ENCODE results near the gene APOL1. TPM values are rescaled to one million over a fixed set of nuclear protein-coding genes. Genes with fewer than 3 reads are reported as not detected.
"Not testable (repeated sequence)": the region's sequence is repeated elsewhere in the genome, so short reads cannot be mapped to it uniquely, and the experiment has no call there.

Gene APOL1
- total RNA-seq, 1 donor = 38.7 TPM

DNA sequence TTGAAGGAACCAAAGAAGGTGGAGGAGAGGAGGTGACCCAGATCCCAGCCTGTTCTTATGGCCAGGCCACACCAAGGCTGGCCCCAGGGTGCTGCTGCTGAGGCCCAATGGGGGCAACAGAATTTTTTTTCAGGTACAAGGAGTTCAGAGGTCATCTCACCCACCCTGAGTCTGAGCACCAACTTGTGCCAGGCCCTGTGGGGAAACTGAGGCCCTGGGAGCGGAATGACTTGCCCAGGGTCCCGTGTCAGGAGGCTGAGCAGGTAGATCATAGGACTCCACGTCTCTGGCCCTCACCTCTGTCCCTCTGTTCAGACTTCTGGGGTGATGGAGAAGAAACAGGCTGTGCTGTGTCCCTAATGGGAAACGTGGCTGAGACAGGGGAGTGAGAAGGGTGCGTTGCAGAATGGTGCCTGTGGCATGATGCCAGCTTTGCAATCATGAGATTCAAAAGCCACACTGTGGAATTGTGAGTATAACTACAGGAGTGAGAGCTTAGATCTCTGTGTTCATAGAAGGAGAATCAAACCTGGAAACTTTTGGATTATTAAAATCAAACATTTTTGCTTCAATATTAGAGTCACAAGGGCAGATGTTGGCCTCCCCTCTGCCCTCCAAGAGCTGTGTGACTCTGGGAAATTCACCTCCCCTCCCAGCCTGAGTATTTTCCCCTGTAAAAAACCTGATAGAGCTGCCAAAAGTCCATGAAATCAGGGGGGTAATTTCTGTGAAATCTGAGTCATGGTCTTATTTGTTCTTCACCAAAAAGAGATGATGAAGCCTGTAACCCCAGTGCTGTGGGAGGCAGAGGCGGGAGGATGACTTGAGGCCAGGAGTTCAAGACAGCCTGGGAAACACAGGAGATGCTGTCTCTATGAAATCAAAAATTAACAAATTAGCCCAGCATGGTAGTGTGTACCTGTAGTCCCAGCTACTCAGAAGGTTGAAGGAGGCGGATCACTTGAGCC lies 874 bp downstream of the APOL1 start:
- Histone ChIP-seq H4K20me1 (ENCODE audit: insufficient read depth, low read length) (no peaks in the 10 kb centered on the region), H3K4me2 (ENCODE audit: insufficient read depth, low read length) (peak overlapping the region; percentile 89), H3K27ac (ENCODE audit: low read depth, low read length) (no peak overlapping the region), H3K27me3 (ENCODE audit: insufficient read depth, low read length) (no peaks in the 10 kb centered on the region), H3K79me2 (ENCODE audit: insufficient read depth, low read length) (no peaks in the 10 kb centered on the region), H2AFZ (ENCODE audit: low read length) (peak overlapping the region; percentile 84), H3K4me1 (ENCODE audit: insufficient read depth, low read length) (peaks cover 19% of the 10 kb centered on the region), H3K4me3 (ENCODE audit: insufficient read depth, low read length) (peak overlapping the region; percentile 70), H3K36me3 (ENCODE audit: insufficient read depth, low read length) (no peaks in the 10 kb centered on the region), H3K9me3 (ENCODE audit: low read depth, low read length) (no peaks in the 10 kb centered on the region)
- TF ChIP-seq, protein P1, sequence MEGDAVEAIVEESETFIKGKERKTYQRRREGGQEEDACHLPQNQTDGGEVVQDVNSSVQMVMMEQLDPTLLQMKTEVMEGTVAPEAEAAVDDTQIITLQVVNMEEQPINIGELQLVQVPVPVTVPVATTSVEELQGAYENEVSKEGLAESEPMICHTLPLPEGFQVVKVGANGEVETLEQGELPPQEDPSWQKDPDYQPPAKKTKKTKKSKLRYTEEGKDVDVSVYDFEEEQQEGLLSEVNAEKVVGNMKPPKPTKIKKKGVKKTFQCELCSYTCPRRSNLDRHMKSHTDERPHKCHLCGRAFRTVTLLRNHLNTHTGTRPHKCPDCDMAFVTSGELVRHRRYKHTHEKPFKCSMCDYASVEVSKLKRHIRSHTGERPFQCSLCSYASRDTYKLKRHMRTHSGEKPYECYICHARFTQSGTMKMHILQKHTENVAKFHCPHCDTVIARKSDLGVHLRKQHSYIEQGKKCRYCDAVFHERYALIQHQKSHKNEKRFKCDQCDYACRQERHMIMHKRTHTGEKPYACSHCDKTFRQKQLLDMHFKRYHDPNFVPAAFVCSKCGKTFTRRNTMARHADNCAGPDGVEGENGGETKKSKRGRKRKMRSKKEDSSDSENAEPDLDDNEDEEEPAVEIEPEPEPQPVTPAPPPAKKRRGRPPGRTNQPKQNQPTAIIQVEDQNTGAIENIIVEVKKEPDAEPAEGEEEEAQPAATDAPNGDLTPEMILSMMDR (IDR thresholded peaks at IDR 0.05; ENCODE audit: extremely low read depth, low read depth, low read length) = no peak
- no peak for DNase-seq (ENCODE audit: insufficient read length, low spot score, missing footprints)

DNA sequence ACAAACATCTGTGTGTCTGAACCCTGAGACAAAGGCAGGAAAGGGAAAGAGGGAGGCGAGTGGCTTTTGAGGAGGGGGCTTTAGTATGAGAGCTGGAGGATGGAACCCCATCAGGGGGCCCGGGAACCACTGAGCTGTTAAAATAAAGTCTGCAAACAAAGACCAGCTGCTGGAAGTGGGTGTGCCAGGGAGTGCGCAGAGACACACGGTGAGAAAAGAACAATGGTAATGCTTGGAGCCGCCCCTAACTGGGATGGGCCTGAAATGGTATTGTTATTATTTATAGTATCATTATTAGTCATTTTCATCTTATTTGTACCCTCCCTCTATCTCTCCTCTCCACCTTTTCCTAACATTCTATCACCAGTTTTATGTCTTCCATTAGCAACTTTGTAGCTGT lies 2.6 kb downstream of the APOL1 start:
- peaks cover 19% of the 10 kb centered on the region for H3K4me1 ChIP-seq (ENCODE audit: insufficient read depth, low read length)
- H3K79me2 ChIP-seq (ENCODE audit: insufficient read depth, low read length); H3K9me3 ChIP-seq (ENCODE audit: low read depth, low read length); H3K4me2 ChIP-seq (ENCODE audit: insufficient read depth, low read length); H3K27me3 ChIP-seq (ENCODE audit: insufficient read depth, low read length); H3K27ac ChIP-seq (ENCODE audit: low read depth, low read length); H3K4me3 ChIP-seq (ENCODE audit: insufficient read depth, low read length); H3K36me3 ChIP-seq (ENCODE audit: insufficient read depth, low read length); DNase-seq (ENCODE audit: insufficient read length, low spot score, missing footprints); H4K20me1 ChIP-seq (ENCODE audit: insufficient read depth, low read length); H2AFZ ChIP-seq (ENCODE audit: low read length): not testable (repeated sequence)

DNA sequence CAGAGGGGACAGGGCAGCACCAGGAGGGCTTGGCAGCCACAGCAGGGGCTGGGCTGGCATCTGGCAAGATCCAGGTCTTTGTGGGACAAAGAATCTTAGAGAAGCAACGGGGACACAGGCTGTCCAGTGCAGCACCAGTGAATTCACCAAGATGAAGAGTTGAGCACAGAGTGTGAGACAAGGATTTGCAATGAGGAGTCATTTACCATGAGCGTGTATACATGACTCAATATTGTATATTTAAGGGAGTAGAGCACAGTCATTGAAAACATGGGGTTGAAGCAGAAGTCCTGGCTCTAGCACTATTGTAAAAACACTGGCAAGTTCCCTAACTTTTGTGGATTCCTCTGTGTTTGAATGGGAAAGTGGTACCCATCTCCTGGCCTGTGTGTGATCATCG lies 3.5 kb downstream of the APOL1 start:
- TF ChIP-seq, protein P1 (IDR thresholded peaks at IDR 0.05; ENCODE audit: extremely low read depth, low read depth, low read length) = no peak
- Histone ChIP-seq H3K4me1 (ENCODE audit: insufficient read depth, low read length) (peaks cover 19% of the 10 kb centered on the region), H4K20me1 (ENCODE audit: insufficient read depth, low read length) (no peaks in the 10 kb centered on the region), H3K79me2 (ENCODE audit: insufficient read depth, low read length) (no peaks in the 10 kb centered on the region), H3K4me2 (ENCODE audit: insufficient read depth, low read length) (no peak overlapping the region), H2AFZ (ENCODE audit: low read length) (no peak overlapping the region), H3K9me3 (ENCODE audit: low read depth, low read length) (no peaks in the 10 kb centered on the region), H3K27me3 (ENCODE audit: insufficient read depth, low read length) (no peaks in the 10 kb centered on the region), H3K4me3 (ENCODE audit: insufficient read depth, low read length) (no peak overlapping the region), H3K36me3 (ENCODE audit: insufficient read depth, low read length) (no peaks in the 10 kb centered on the region), H3K27ac (ENCODE audit: low read depth, low read length) (no peak overlapping the region)
- no peak for DNase-seq (ENCODE audit: insufficient read length, low spot score, missing footprints)

DNA sequence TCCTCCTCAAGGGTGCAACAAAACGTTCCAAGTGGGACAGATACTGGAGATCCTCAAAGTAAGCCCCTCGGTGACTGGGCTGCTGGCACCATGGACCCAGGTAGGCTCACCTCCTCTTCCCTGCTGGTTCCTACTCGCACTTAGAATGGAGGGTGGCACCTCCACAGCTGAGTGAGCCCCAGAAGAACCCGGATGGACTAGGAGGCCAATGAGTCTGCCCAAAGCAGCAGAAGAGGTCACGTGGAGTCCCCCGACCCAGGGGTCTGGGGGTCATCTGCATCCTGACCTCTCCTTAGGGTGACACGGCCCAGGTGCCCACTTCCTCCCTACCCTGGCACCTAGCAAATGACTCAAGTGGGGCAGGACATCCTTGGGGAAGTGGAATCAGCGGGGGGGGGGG lies 4.4 kb downstream of the APOL1 start:
- H3K36me3 ChIP-seq (ENCODE audit: insufficient read depth, low read length) = peaks cover 4% of the 10 kb centered on the region

More for the DNA sequence above, 4.4 kb downstream of the APOL1 start:
- TF ChIP-seq, protein P1 (IDR thresholded peaks at IDR 0.05; ENCODE audit: extremely low read depth, low read depth, low read length) = no peak
- Histone ChIP-seq H4K20me1 (ENCODE audit: insufficient read depth, low read length) (no peaks in the 10 kb centered on the region), H3K27me3 (ENCODE audit: insufficient read depth, low read length) (no peaks in the 10 kb centered on the region), H2AFZ (ENCODE audit: low read length) (no peak overlapping the region), H3K9me3 (ENCODE audit: low read depth, low read length) (no peaks in the 10 kb centered on the region), H3K79me2 (ENCODE audit: insufficient read depth, low read length) (no peaks in the 10 kb centered on the region), H3K4me1 (ENCODE audit: insufficient read depth, low read length) (peaks cover 19% of the 10 kb centered on the region), H3K4me3 (ENCODE audit: insufficient read depth, low read length) (no peak overlapping the region), H3K4me2 (ENCODE audit: insufficient read depth, low read length) (no peak overlapping the region), H3K27ac (ENCODE audit: low read depth, low read length) (no peak overlapping the region)
- DNase-seq (ENCODE audit: insufficient read length, low spot score, missing footprints) = no peak
